Natural killer cell treated with Interleukin-12 subunit alpha and Interleukin-12 subunit beta and Interleukin-15 and Interleukin-18, amount 100 ng/mL, for 72 hours (primary cell): Measurements from ENCODE around the gene SOD2. TPM values are rescaled to one million over a fixed set of nuclear protein-coding genes. Genes with fewer than 3 reads are reported as not detected.
A peak's percentile ranks its signal among the peaks of the same experiment; 100 is the strongest.
"Not testable (repeated sequence)": the region's sequence is repeated elsewhere in the genome, so short reads cannot be mapped to it uniquely, and the experiment has no call there.

ENCODE experiments used
- ATAC-seq, 2 donors: fragments of 150-1000 bp; cut with Tn5 transposase in 1 of 2; sonication (Bioruptor Pico), chemical (Tn5 transposase) in 1 of 2; 2 replicates each; pipeline ENCODE4 v1.10.0; 2021
- DNase-seq: peaks from one replicate; pipeline ENCODE4 v3.0.0; 2022; ENCODE audit warnings: low spot score
- H3K27ac Mint-ChIP-seq, 2 donors: 1 replicate in 1 of 2; 2 replicates in 1 of 2; pipeline ENCODE4 v1.8.0; 2022; ENCODE audit warnings: mixed read lengths in 2 of 2, mild to moderate bottlenecking in 1 of 2, moderate library complexity in 1 of 2
- H3K27me3 Mint-ChIP-seq, 2 donors: 1 replicate in 1 of 2; 2 replicates in 1 of 2; pipeline ENCODE4 v1.8.0; 2022; ENCODE audit warnings: mixed read lengths in 2 of 2
- H3K36me3 Mint-ChIP-seq: one replicate; pipeline ENCODE4 v1.8.0; 2022; ENCODE audit warnings: mixed read lengths
- H3K4me1 Mint-ChIP-seq, 2 donors: 1 replicate in 1 of 2; 2 replicates in 1 of 2; pipeline ENCODE4 v1.8.0; 2022; ENCODE audit warnings: low read depth in 2 of 2, mixed read lengths in 2 of 2, mild to moderate bottlenecking in 1 of 2
- H3K4me3 Mint-ChIP-seq: one replicate; pipeline ENCODE4 v1.8.0; 2022; ENCODE audit warnings: mixed read lengths
- H3K9me3 Mint-ChIP-seq: 2 replicates; pipeline ENCODE4 v1.8.0; 2022; ENCODE audit warnings: mixed read lengths
- total RNA-seq, 2 donors: library from RNA; stranded (reverse); gene quantifications; one replicate each; pipeline ENCODE4 v1.2.3, GENCODE V29; 2022

Gene SOD2
- total RNA-seq, 2 donors from 2014 or later, result 232 to 842 TPM

GRCh38 chr6:159686040-159686439 lies 7.0 kb downstream of the SOD2 start:
- no peaks in the 10 kb centered on the region for H3K9me3 Mint-ChIP-seq
- H3K4me1 Mint-ChIP-seq, result peaks cover 27 to 46% of the 10 kb centered on the region in 2 donors
- peaks cover 42% of the 10 kb centered on the region for H3K36me3 Mint-ChIP-seq
- peak overlapping the region in 1 of 2 donors; percentile 80 for H3K27ac Mint-ChIP-seq
- H3K27me3 Mint-ChIP-seq, result no peaks in the 10 kb centered on the region
- H3K4me3 Mint-ChIP-seq, result peak overlapping the region; percentile 8
- ATAC-seq (no peak), DNase-seq (no peak)

GRCh38 chr6:159684013-159684304 lies 9.1 kb downstream of the SOD2 start:
- Mint-ChIP-seq H3K36me3 (peaks cover 40% of the 10 kb centered on the region), H3K9me3 (no peaks in the 10 kb centered on the region), H3K27me3 (no peaks in the 10 kb centered on the region), H3K4me3 (no peak overlapping the region), H3K4me1 (peaks cover 24 to 46% of the 10 kb centered on the region in 2 donors), H3K27ac (no peak overlapping the region)
- ATAC-seq, result no peak
- no peak for DNase-seq

DNA sequence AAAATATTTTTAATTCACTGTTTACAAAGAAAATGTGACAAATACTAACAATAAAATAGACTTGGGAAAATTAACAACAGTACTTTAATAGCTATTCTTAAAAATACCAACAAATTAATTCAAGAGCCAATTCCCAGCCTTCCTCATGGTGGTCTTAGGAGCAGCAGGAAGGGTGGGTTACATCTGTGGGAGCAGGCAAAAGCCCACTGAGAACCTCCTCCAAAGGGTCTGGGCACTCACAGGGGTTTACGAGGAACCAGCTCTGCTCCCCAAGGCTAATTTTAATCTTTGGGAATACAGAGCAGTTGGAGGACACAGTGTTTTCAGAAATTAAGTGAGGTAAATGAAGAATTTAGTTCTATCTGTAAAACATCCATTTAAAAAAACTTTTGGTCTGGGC lies 10.2 kb downstream of the SOD2 start:
- H3K9me3 Mint-ChIP-seq, result no peaks in the 10 kb centered on the region
- H3K36me3 Mint-ChIP-seq, result peaks cover 32% of the 10 kb centered on the region
- peak overlapping the region in 1 of 2 donors; percentile 41 for H3K27ac Mint-ChIP-seq
- no peaks in the 10 kb centered on the region for H3K27me3 Mint-ChIP-seq
- no peak for DNase-seq
- peaks cover 16 to 39% of the 10 kb centered on the region in 2 donors for H3K4me1 Mint-ChIP-seq
- no peak overlapping the region for H3K4me3 Mint-ChIP-seq
- no peak for ATAC-seq

- Mint-ChIP-seq H3K9me3 (no peaks in the 10 kb centered on the region), H3K4me1 (peaks cover 16 to 36% of the 10 kb centered on the region in 2 donors), H3K27ac (peak overlapping the region in 1 of 2 donors; percentile 41), H3K4me3 (no peak overlapping the region), H3K36me3 (peaks cover 32% of the 10 kb centered on the region), H3K27me3 (no peaks in the 10 kb centered on the region)
- DNase-seq, result no peak
- peak in 1 of 2 donors; percentile 56 for ATAC-seq
These were observed 10.7 kb downstream of the SOD2 start for GRCh38 chr6:159682295-159682694.

DNA sequence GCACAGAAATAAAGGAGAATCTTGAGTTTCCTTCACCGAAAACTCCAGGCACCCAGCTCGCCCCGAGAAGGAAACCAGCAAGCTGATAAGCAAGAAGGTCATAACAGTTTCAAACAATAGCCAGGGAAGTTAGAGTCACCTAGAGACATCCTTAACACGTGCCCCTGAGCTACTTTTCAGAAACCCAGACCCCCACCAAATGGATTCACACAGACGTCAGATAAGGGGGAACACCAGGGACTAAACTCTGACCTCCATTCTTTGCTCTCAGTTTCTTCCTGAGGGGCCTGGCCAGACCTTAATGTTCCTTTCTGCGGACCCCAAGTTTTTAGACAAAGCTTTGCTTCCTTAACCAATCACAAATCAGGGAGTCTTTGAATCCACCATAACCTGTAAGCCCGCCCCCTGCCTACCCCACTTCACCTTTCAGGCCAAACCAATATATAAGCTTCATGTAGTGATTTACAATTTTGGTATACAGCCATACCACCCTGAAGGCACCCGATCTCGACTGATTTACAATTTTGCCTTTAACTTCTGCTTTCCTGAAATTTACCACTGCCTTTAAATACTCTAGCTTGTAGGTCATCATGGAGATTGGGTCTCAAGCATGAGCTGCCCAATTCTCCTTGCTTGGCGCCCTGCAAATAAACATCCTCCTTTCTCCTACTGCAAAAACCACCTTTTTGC lies 11.7 kb downstream of the SOD2 start:
- Mint-ChIP-seq H3K27ac (peak overlapping the region in 1 of 2 donors; percentile 17), H3K4me3 (no peak overlapping the region), H3K9me3 (no peaks in the 10 kb centered on the region), H3K36me3 (peaks cover 28% of the 10 kb centered on the region), H3K4me1 (peaks cover 11 to 33% of the 10 kb centered on the region in 2 donors), H3K27me3 (no peaks in the 10 kb centered on the region)
- ATAC-seq, result no peak
- no peak for DNase-seq

DNA sequence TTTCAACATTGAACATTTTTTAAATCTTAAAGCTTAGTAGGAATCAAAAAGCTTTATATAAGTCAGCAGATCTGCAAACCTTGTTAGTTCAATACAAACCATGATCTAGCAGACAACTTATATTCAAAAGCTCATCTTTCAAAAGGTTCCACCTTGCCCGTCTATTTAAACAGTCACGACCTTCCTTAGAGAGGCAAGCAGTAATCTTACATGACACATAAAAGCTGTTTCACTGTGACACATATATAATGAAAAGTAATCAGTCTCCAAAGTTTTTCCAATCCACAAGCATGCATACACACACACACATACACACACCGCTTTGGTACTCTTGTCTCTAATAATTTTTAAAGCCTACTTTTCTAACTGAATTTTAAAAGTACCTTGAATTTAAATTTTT lies 12.9 kb downstream of the SOD2 start:
- DNase-seq (no peak), ATAC-seq (no peak)
- Mint-ChIP-seq H3K9me3 (no peaks in the 10 kb centered on the region), H3K36me3 (peaks cover 28% of the 10 kb centered on the region), H3K4me1 (peaks cover 11 to 30% of the 10 kb centered on the region in 2 donors), H3K27ac (peak overlapping the region; percentile 41 to 84), H3K4me3 (peak overlapping the region; percentile 46), H3K27me3 (no peaks in the 10 kb centered on the region)

- Mint-ChIP-seq H3K9me3 (no peaks in the 10 kb centered on the region), H3K4me1 (peaks cover 11 to 30% of the 10 kb centered on the region in 2 donors), H3K4me3 (peak overlapping the region; percentile 46), H3K27me3 (no peaks in the 10 kb centered on the region), H3K27ac (peak overlapping the region; percentile 41 to 84), H3K36me3 (peaks cover 23% of the 10 kb centered on the region)
- ATAC-seq, result no peak
- no peak for DNase-seq
These were observed 13.7 kb downstream of the SOD2 start for GRCh38 chr6:159679091-159680077.

DNA sequence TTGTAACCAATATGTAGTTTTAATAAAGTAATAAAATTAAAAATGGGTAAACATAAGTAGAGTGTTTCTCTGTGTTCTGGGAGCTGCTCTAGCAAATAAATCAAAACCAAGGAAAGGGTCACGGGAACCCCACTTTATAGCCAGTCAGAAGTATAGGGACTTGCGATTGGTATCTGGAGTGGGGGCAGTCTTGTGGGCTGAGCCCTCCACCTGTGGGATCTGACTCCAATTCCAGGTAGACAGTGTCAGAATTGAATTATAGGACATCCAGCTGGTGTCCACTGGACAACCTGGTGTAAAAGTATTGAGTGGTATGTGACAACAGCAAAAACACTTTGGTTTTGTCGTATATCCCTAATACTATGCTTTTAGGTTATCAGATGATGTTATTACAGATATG lies 14.5 kb downstream of the SOD2 start:
- no peak overlapping the region for H3K27ac Mint-ChIP-seq
- no peaks in the 10 kb centered on the region for H3K27me3 Mint-ChIP-seq
- DNase-seq (no peak), ATAC-seq (no peak)
- H3K4me3 Mint-ChIP-seq, result no peak overlapping the region
- H3K9me3 Mint-ChIP-seq, result no peaks in the 10 kb centered on the region
- H3K36me3 Mint-ChIP-seq, result peaks cover 25% of the 10 kb centered on the region
- H3K4me1 Mint-ChIP-seq, result peaks cover 14 to 32% of the 10 kb centered on the region in 2 donors

DNA sequence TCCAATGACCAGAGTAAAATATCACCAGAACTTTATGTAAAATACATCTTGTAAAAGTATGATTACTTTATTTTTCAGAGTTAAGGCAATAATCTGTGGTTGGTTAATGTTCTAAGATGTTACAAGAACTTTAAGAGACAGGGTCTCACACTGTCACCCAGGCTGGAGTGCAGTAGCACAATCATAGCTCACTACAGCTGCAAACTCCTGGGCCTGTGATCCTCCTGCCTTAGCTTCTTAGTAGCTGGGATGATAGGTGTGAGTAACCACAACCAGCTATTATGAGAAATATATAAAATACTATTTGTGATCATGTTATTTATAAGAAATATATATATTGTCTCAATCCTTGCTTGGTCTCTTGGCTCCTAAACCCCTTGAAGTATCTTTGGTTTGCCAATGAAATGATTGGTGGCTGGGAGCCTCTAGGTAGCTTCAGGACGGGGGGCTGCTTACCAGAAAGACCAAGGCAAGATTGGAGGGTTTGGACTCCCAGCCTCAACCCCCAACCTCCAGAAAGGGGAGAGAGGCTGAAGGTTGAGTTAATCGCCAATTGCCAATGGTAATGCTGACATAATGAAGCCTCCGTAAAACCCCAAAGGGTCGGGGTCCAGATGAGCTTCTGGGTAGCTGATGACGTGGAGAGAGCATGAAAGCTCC lies 15.4 kb downstream of the SOD2 start:
- H3K4me1 Mint-ChIP-seq, result peaks cover 18 to 39% of the 10 kb centered on the region in 2 donors
- ATAC-seq, result no peak
- DNase-seq, result no peak
- H3K4me3 Mint-ChIP-seq, result no peak overlapping the region
- no peaks in the 10 kb centered on the region for H3K27me3 Mint-ChIP-seq
- H3K27ac Mint-ChIP-seq, result no peak overlapping the region
- H3K9me3 Mint-ChIP-seq, result no peaks in the 10 kb centered on the region
- H3K36me3 Mint-ChIP-seq, result peaks cover 31% of the 10 kb centered on the region

GRCh38 chr6:159676890-159677505 lies 16.0 kb downstream of the SOD2 start:
- Mint-ChIP-seq H3K9me3 (no peaks in the 10 kb centered on the region), H3K27me3 (no peaks in the 10 kb centered on the region), H3K27ac (no peak overlapping the region), H3K4me1 (peaks cover 18 to 36% of the 10 kb centered on the region in 2 donors), H3K4me3 (no peak overlapping the region), H3K36me3 (peaks cover 31% of the 10 kb centered on the region)
- DNase-seq, result no peak
- ATAC-seq, result no peak

GRCh38 chr6:159676236-159676635 lies 16.8 kb downstream of the SOD2 start:
- not testable (repeated sequence) for ATAC-seq, H3K4me3 Mint-ChIP-seq, H3K27me3 Mint-ChIP-seq, DNase-seq, H3K27ac Mint-ChIP-seq, H3K9me3 Mint-ChIP-seq
- Mint-ChIP-seq H3K4me1 (peaks cover 13 to 33% of the 10 kb centered on the region in 2 donors), H3K36me3 (peaks cover 30% of the 10 kb centered on the region)

- H3K9me3 Mint-ChIP-seq, result no peaks in the 10 kb centered on the region
- H3K4me1 Mint-ChIP-seq, result peaks cover 0 to 7% of the 10 kb centered on the region in 2 donors
- DNase-seq (no peak), ATAC-seq (no peak)
- no peak overlapping the region for H3K27ac Mint-ChIP-seq
- H3K4me3 Mint-ChIP-seq, result no peak overlapping the region
- H3K36me3 Mint-ChIP-seq, result peaks cover 26% of the 10 kb centered on the region
- H3K27me3 Mint-ChIP-seq, result no peaks in the 10 kb centered on the region
These were observed 27.0 kb downstream of the SOD2 start for GRCh38 chr6:159665868-159666635.
